Stimulated activated CD8-positive, alpha-beta memory T cell treated with anti-CD3 and anti-CD28 coated beads, Interleukin-12 subunit alpha, Interleukin-12 subunit beta, amount 100 ng/mL, for 1 hour (primary cell): ENCODE results near the gene ACD.
A peak's percentile ranks its signal among the peaks of the same experiment; 100 is the strongest.

Source experiments
- DNase-seq: peaks from one replicate; pipeline ENCODE4 v3.0.0-alpha.2; 2020; ENCODE audit warnings: low read depth

ACD gene

GRCh38 chr16:67661886-67662652 lies 2.0 kb upstream of the ACD start:
- DNase-seq, result no peak

- no peak for DNase-seq
Observed at GRCh38 chr16:67661101-67661761, 1.2 kb upstream of the ACD start.

GRCh38 chr16:67660564-67661028 lies 536 bp upstream of the ACD start, which contains the start of gene PARD6A:
TSS of gene PARD6A (plus strand) at chr16:67660960. CDS start at chr16:67661039, 79 bp downstream.
- peak; percentile 91 for DNase-seq

- DNase-seq, result no peak
Observed at GRCh38 chr16:67658849-67659674, 998 bp downstream of the ACD start.

GRCh38 chr16:67657751-67658518 lies 2.1 kb downstream of the ACD start:
- no peak for DNase-seq

GRCh38 chr16:67657017-67657608 lies 2.9 kb downstream of the ACD start:
- DNase-seq, result no peak

- DNase-seq, result no peak
Observed at GRCh38 chr16:67656344-67657016, 3.6 kb downstream of the ACD start.

GRCh38 chr16:67655363-67655762 lies 4.7 kb downstream of the ACD start:
- DNase-seq, result no peak

- no peak for DNase-seq
Observed at GRCh38 chr16:67654403-67654911, 5.6 kb downstream of the ACD start.

GRCh38 chr16:67653789-67654402 lies 6.2 kb downstream of the ACD start:
- DNase-seq, result no peak

GRCh38 chr16:67653128-67653788 lies 6.8 kb downstream of the ACD start:
- no peak for DNase-seq

- no peak for DNase-seq
Observed at GRCh38 chr16:67652578-67653127, 7.4 kb downstream of the ACD start.

- no peak for DNase-seq
Observed at GRCh38 chr16:67651847-67652246, 8.2 kb downstream of the ACD start.

- no peak for DNase-seq
Observed at GRCh38 chr16:67651039-67651438, 9.0 kb downstream of the ACD start.

GRCh38 chr16:67650023-67650422 lies 10.0 kb downstream of the ACD start:
- no peak for DNase-seq

- no peak for DNase-seq
Observed at GRCh38 chr16:67649494-67649931, 10.5 kb downstream of the ACD start.

GRCh38 chr16:67648764-67649407 lies 11.2 kb downstream of the ACD start:
- DNase-seq, result no peak

- DNase-seq, result no peak
Observed at GRCh38 chr16:67648088-67648763, 11.8 kb downstream of the ACD start.
